Measurements from ENCODE around the gene GSC2. TPM values are rescaled to one million over a fixed set of nuclear protein-coding genes. Genes with fewer than 3 reads are reported as not detected.

GSC2 gene
- total and polyA plus RNA-seq, 9 of the 15 experiments (the other 6 are each of a cell fraction or from before 2014, with no cell fraction given), result not detected

DNA sequence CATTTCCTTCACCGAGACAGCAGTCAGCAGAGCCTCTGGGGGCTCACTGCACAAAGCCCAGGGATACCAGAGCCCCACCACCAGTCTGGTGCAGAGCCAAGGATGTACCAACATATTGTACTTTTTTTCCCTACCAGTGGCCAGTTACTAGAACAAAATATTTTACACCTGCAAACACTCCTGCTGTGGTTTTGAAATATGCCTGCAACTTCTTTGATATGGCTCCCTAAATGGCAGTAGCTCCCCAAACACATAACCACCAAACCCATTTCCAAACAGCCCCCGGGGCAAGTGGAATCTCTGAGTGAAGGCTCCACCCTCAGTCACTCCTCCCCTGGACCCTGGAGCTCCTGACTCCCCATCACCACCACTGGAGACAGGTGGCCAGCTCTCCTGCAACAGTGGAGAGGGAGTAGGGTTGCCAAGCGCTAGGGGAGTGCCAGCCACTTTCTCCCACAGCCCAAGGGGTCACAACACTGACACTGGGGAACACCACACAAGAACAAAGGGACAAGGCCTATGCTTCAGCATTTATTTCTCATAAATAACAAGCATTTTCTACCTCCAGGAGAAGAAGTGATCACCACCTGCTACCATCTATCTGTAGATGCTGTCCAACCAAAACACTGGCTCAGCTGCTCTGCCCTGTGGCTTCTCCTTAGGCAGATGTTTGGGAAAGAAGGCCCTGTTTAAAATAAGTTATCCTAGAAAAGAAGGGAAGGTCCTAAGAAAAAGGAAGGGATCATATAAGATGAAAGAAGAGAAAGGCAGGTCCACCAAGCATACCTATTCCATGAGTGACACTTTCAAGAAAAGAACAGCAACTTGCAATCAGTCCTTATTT, 43.0 kb downstream of the GSC2 start (continued):
- TF ChIP-seq, protein P1, sequence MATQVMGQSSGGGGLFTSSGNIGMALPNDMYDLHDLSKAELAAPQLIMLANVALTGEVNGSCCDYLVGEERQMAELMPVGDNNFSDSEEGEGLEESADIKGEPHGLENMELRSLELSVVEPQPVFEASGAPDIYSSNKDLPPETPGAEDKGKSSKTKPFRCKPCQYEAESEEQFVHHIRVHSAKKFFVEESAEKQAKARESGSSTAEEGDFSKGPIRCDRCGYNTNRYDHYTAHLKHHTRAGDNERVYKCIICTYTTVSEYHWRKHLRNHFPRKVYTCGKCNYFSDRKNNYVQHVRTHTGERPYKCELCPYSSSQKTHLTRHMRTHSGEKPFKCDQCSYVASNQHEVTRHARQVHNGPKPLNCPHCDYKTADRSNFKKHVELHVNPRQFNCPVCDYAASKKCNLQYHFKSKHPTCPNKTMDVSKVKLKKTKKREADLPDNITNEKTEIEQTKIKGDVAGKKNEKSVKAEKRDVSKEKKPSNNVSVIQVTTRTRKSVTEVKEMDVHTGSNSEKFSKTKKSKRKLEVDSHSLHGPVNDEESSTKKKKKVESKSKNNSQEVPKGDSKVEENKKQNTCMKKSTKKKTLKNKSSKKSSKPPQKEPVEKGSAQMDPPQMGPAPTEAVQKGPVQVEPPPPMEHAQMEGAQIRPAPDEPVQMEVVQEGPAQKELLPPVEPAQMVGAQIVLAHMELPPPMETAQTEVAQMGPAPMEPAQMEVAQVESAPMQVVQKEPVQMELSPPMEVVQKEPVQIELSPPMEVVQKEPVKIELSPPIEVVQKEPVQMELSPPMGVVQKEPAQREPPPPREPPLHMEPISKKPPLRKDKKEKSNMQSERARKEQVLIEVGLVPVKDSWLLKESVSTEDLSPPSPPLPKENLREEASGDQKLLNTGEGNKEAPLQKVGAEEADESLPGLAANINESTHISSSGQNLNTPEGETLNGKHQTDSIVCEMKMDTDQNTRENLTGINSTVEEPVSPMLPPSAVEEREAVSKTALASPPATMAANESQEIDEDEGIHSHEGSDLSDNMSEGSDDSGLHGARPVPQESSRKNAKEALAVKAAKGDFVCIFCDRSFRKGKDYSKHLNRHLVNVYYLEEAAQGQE (IDR thresholded peaks at IDR 0.05; ENCODE audit: borderline replicate concordance), result no peak
- TF ChIP-seq, protein P1 (CRISPR knock-in tag; IDR thresholded peaks at IDR 0.05; ENCODE audit: low read depth), result 0 out of 2 replicates have a peak, but pooled peaks have one; percentile 33
- 0 out of 2 replicates have a peak, but pooled peaks have one; percentile 10 for TF ChIP-seq ZNF232 (CRISPR knock-in tag; IDR thresholded peaks at IDR 0.05)
- TF ChIP-seq, protein P2, sequence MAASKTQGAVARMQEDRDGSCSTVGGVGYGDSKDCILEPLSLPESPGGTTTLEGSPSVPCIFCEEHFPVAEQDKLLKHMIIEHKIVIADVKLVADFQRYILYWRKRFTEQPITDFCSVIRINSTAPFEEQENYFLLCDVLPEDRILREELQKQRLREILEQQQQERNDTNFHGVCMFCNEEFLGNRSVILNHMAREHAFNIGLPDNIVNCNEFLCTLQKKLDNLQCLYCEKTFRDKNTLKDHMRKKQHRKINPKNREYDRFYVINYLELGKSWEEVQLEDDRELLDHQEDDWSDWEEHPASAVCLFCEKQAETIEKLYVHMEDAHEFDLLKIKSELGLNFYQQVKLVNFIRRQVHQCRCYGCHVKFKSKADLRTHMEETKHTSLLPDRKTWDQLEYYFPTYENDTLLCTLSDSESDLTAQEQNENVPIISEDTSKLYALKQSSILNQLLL (CRISPR knock-in tag; IDR thresholded peaks at IDR 0.05; ENCODE audit: borderline replicate concordance), result 0 out of 2 replicates have a peak, but pooled peaks have one; percentile 67

All from K562 (cell line).